Measurements from ENCODE around the gene CTR9.
A peak's percentile ranks its signal among the peaks of the same experiment; 100 is the strongest.

CTR9 gene

DNA sequence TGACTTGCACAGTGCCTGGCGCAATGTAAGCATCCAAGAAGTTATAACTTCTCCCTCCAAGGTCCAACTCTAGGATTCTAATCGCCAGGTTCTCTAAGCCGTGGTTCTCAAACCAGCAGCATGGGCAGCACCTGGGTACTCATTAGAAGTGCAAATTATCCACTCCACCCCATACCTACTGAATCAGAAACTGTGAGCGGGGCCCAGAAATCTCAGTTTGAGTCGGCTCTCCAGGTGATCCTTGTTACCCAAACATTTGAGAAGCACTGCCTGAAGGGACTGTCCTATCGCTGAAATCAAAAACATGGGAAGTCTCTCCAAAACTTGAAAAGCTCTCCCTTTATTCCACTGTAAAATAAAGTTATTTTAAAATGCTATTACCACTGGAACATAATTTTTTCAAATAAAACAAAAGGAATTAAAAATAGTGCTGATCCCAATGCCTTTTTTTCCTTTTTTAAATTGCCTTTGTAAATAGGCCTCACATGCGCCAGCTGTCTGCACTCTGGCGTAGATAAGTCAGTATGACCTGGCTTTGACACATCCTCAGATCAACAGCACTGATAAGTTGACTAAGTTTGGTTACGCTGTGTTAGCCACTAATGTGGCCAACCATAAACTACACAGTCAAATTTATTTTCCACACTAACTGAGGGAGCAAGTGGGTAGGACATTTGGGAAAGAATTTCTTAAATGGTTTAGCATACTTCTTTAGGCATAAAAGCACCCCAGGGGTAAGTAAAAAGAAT, 8.4 kb upstream of the CTR9 start:
- DNase-seq (ENCODE audit: low spot score) = no peak

GRCh38 chr11:10743354-10744000, 7.6 kb upstream of the CTR9 start:
- no peak for DNase-seq (ENCODE audit: low spot score)

GRCh38 chr11:10744206-10744605, 6.8 kb upstream of the CTR9 start:
- DNase-seq (ENCODE audit: low spot score) = no peak

DNA sequence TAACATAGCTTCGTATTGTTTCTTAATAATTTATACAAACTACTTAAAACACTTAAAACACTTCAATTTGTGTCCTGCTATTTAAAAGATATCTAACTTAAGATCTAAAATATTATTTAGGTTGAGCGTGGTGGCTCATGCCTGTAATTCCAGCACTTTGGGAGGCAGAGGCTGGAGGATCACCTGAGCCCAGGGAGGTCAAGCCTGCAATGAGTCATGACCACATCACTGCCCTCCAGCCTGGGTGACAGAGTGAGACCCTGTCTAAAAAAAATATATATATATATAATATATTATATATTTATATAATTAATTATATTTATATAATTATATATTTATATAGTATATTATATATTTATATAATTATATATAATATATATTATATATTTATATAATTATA, 4.2 kb upstream of the CTR9 start:
- DNase-seq (ENCODE audit: low spot score) = no peak

- DNase-seq (ENCODE audit: low spot score) = no peak
These were observed 3.3 kb upstream of the CTR9 start for GRCh38 chr11:10747733-10748132.

DNA sequence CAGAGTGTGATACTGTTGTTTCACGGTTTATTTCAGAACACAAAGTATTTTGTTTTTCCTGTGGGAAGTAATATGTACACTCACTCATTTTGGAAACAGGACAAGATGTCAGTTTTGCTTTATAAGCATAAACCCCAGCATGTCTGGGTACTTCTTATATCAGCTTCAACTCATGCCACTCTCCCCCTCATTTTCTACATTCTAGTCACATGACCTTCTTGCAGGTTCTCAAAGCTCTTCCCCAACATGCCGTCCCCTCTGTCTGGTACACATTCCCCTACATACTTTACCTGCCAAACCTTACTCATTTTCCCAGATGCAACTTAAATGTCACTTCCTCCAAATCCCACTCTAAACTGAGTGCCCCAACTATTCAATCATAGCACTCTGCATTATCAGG, 1.6 kb upstream of the CTR9 start:
- no peak for DNase-seq (ENCODE audit: low spot score)

DNA sequence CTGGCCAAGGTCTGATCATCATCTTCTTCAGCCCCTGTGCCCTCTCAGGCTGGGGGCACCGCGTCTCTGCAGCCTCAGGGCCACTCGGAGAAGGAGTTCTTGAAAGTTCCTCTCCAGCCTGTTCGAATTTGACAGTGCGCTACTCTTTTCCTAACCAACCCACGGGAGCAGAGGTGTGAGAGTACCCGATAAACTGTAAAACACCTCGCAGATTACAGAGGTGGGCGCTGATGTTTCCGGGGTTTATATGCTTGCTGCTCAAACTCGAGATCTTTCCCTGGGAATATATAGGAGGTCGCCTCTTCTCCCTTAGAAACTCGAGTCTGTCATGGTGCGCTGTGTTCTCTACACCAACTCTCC, 515 bp downstream of the CTR9 start:
- DNase-seq (ENCODE audit: low spot score) = no peak

GRCh38 chr11:10752061-10752460, 1.0 kb downstream of the CTR9 start:
- DNase-seq (ENCODE audit: low spot score) = no peak

DNA sequence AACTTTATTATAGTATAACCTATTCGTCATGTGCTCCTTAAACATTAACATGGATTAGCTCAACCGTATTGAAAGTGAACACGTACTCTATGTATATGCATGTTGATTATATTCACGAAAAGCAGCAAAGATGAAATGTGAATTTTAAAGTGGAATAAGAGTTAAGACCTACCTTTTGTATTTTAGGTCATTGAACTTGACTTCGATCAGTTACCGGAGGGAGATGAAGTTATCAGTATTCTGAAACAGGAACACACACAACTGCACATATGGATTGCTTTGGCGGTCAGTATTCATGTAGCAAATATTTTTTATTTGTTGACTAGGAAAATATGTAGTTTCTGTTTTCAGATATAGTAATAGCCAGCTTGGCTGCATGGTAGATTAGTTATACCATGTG, 1.4 kb downstream of the CTR9 start:
- no peak for DNase-seq (ENCODE audit: low spot score)

DNA sequence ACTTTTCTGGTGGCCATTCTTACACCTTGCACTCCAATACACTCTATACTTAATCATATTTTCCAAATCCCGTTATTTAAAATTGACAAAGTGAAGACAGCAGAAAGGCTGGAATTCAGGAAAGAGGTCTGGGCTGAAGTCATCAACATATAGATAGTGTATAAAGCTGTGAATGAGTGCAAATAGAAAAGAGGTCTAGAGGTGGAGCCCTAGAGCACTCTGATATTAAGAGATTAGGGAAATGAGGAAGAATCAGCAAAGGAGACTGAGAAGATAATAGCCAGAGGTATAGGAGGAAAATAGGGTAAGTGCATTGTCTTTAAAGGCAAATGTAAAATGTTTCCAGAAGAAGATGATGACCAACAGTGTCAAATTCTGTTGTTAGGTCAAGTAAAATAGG, 7.9 kb downstream of the CTR9 start:
- DNase-seq (ENCODE audit: low spot score) = no peak

- DNase-seq (ENCODE audit: low spot score) = no peak
These were observed 10.1 kb downstream of the CTR9 start for GRCh38 chr11:10761085-10761698.

- no peak for DNase-seq (ENCODE audit: low spot score)
These were observed 11.1 kb downstream of the CTR9 start for GRCh38 chr11:10762185-10762584.

- no peak for DNase-seq (ENCODE audit: low spot score)
These were observed 11.9 kb downstream of the CTR9 start for GRCh38 chr11:10762913-10763421.

- DNase-seq (ENCODE audit: low spot score) = no peak
These were observed 12.7 kb downstream of the CTR9 start for GRCh38 chr11:10763766-10764165.

DNA sequence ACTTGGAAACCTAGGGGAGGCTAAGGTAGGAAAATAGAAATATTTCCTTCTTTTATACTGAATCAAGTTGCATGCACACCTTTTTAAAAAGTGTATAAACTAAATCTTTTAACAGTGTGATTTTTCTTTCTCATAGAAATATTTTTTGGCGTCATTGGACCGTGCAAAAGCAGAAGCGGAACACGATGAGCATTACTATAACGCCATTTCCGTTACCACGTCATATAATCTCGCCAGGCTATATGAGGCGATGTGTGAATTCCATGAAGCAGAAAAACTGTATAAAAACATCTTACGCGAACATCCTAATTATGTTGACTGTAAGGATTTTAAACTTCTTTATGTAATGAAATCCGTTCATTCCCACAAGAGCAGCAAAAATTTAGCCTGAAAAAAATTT, 13.4 kb downstream of the CTR9 start:
- DNase-seq (ENCODE audit: low spot score) = no peak

DNA sequence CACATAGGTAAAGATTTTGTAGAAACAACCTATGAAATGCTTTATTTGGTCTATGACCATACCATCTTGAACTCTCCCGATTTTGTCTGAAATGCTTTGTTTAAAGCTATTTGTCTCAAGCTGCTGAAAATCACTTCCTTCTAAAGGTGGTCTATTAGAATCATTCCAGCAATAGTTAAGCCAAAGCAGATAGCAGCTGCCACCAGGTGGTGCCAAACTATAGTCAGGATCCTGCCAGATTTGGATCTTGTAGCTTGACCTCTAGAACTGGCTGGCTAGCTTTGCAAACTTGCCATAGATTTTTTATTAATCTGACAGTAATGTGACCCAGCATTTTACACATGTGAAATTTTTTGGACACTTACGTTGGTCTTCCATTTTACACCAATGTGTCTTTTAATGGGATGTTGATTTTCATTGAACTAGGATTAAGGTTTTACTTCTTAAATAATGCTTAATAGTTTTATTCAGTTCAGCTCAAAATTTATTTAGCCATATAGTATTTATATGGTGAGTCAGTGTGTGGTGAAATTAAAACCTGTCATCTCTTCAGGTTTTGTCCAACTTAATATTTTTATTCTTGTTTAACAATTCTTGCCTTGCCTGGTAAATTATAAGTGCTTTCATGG, 19.7 kb downstream of the CTR9 start:
- DNase-seq (ENCODE audit: low spot score) = peak; percentile 63

- no peak for DNase-seq (ENCODE audit: low spot score)
These were observed 20.4 kb downstream of the CTR9 start for GRCh38 chr11:10771457-10771856.

- no peak for DNase-seq (ENCODE audit: low spot score)
These were observed 23.8 kb downstream of the CTR9 start for GRCh38 chr11:10774811-10775210.

GRCh38 chr11:10777393-10777793, 26.3 kb downstream of the CTR9 start:
- DNase-seq (ENCODE audit: low spot score) = no peak

DNA sequence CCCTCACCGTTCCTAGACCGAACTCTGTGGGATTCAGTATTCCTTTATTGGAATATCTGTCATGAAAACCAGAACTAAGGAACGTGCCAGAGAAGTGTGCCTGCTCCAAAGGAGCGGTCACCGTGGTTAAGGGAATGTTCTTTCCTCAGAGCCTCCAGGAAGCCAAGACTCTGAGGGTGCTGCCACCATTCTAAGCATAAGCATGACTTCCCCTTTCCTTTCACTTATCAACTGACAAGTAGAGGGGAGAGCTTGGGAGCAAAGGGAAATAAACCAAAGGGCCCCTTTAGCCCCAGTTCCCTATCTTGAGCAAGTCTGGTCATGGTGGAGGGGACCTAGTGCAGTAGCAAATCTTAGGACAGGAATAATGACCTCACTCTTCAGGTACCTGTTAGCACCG, 26.8 kb downstream of the CTR9 start:
- no peak for DNase-seq (ENCODE audit: low spot score)

GRCh38 chr11:10778217-10778970, 27.3 kb downstream of the CTR9 start:
- DNase-seq (ENCODE audit: low spot score) = no peak

- no peak for DNase-seq (ENCODE audit: low spot score)
These were observed 28.0 kb downstream of the CTR9 start for GRCh38 chr11:10779086-10779485.
